Measurements from ENCODE around the gene HDAC1.

HDAC1 gene

GRCh38 chr1:32341971-32342370, 50.1 kb downstream of the HDAC1 start:
- H3K36me3 ChIP-seq (ENCODE audit: insufficient read depth, low read length), result no peaks in the 10 kb centered on the region
- no peaks in the 10 kb centered on the region for H3K9me3 ChIP-seq (ENCODE audit: low read length)
- H3K27ac ChIP-seq (ENCODE audit: low read depth, low read length), result no peak overlapping the region
- no peaks in the 10 kb centered on the region for H3K27me3 ChIP-seq (ENCODE audit: control insufficient read depth in 1 of 2, insufficient read depth in 2 of 2, low read length in 2 of 2)
- no peak overlapping the region for H3K9ac ChIP-seq (ENCODE audit: low read length)
- H3K4me1 ChIP-seq (ENCODE audit: insufficient read depth, low read length), result no peaks in the 10 kb centered on the region
- no peak overlapping the region for H3K4me3 ChIP-seq (ENCODE audit: low read depth in 1 of 2, low read length in 2 of 2)

- H3K9ac ChIP-seq (ENCODE audit: low read length), result no peak overlapping the region
- H3K9me3 ChIP-seq (ENCODE audit: low read length), result no peaks in the 10 kb centered on the region
- H3K27me3 ChIP-seq (ENCODE audit: control insufficient read depth in 1 of 2, insufficient read depth in 2 of 2, low read length in 2 of 2), result no peaks in the 10 kb centered on the region
- no peak overlapping the region for H3K4me3 ChIP-seq (ENCODE audit: low read depth in 1 of 2, low read length in 2 of 2)
- no peaks in the 10 kb centered on the region for H3K4me1 ChIP-seq (ENCODE audit: insufficient read depth, low read length)
- H3K27ac ChIP-seq (ENCODE audit: low read depth, low read length), result no peak overlapping the region
- H3K36me3 ChIP-seq (ENCODE audit: insufficient read depth, low read length), result no peaks in the 10 kb centered on the region
Measured at GRCh38 chr1:32342704-32343103, 50.8 kb downstream of the HDAC1 start.

- Histone ChIP-seq H3K27me3 (ENCODE audit: control insufficient read depth in 1 of 2, insufficient read depth in 2 of 2, low read length in 2 of 2) (no peaks in the 10 kb centered on the region), H3K4me3 (ENCODE audit: low read depth in 1 of 2, low read length in 2 of 2) (no peak overlapping the region), H3K4me1 (ENCODE audit: insufficient read depth, low read length) (no peaks in the 10 kb centered on the region), H3K9ac (ENCODE audit: low read length) (no peak overlapping the region), H3K9me3 (ENCODE audit: low read length) (no peaks in the 10 kb centered on the region), H3K27ac (ENCODE audit: low read depth, low read length) (no peak overlapping the region), H3K36me3 (ENCODE audit: insufficient read depth, low read length) (no peaks in the 10 kb centered on the region)
Measured at GRCh38 chr1:32345289-32345827, 53.5 kb downstream of the HDAC1 start.

- no peak overlapping the region for H3K9ac ChIP-seq (ENCODE audit: low read length)
- no peak overlapping the region for H3K4me3 ChIP-seq (ENCODE audit: low read depth in 1 of 2, low read length in 2 of 2)
- no peaks in the 10 kb centered on the region for H3K36me3 ChIP-seq (ENCODE audit: insufficient read depth, low read length)
- no peaks in the 10 kb centered on the region for H3K4me1 ChIP-seq (ENCODE audit: insufficient read depth, low read length)
- H3K27me3 ChIP-seq (ENCODE audit: control insufficient read depth in 1 of 2, insufficient read depth in 2 of 2, low read length in 2 of 2), result no peaks in the 10 kb centered on the region
- no peaks in the 10 kb centered on the region for H3K9me3 ChIP-seq (ENCODE audit: low read length)
- no peak overlapping the region for H3K27ac ChIP-seq (ENCODE audit: low read depth, low read length)
Measured at GRCh38 chr1:32346532-32347157, 54.8 kb downstream of the HDAC1 start.

- peaks cover 20% of the 10 kb centered on the region for H3K4me1 ChIP-seq (ENCODE audit: insufficient read depth, low read length)
- no peaks in the 10 kb centered on the region for H3K9me3 ChIP-seq (ENCODE audit: low read length)
- H3K27me3 ChIP-seq (ENCODE audit: control insufficient read depth in 1 of 2, insufficient read depth in 2 of 2, low read length in 2 of 2), result no peaks in the 10 kb centered on the region
- H3K9ac ChIP-seq (ENCODE audit: low read length), result no peak overlapping the region
- no peaks in the 10 kb centered on the region for H3K36me3 ChIP-seq (ENCODE audit: insufficient read depth, low read length)
- H3K4me3 ChIP-seq (ENCODE audit: low read depth in 1 of 2, low read length in 2 of 2), result no peak overlapping the region
- no peak overlapping the region for H3K27ac ChIP-seq (ENCODE audit: low read depth, low read length)
Measured at GRCh38 chr1:32349211-32349708, 57.4 kb downstream of the HDAC1 start.

- Histone ChIP-seq H3K9ac (ENCODE audit: low read length) (no peak overlapping the region), H3K4me3 (ENCODE audit: low read depth in 1 of 2, low read length in 2 of 2) (peak overlapping the region; percentile 45 to 83), H3K27ac (ENCODE audit: low read depth, low read length) (peak overlapping the region; percentile 80), H3K9me3 (ENCODE audit: low read length) (no peaks in the 10 kb centered on the region), H3K27me3 (ENCODE audit: control insufficient read depth in 1 of 2, insufficient read depth in 2 of 2, low read length in 2 of 2) (no peaks in the 10 kb centered on the region), H3K36me3 (ENCODE audit: insufficient read depth, low read length) (peaks cover 6% of the 10 kb centered on the region), H3K4me1 (ENCODE audit: insufficient read depth, low read length) (peaks cover 20% of the 10 kb centered on the region)
Measured at GRCh38 chr1:32350785-32351398, 59.0 kb downstream of the HDAC1 start.

GRCh38 chr1:32351399-32352238, 59.7 kb downstream of the HDAC1 start:
- peak overlapping the region; percentile 67 for H3K9ac ChIP-seq (ENCODE audit: low read length)
- H3K4me3 ChIP-seq (ENCODE audit: low read depth in 1 of 2, low read length in 2 of 2), result peak overlapping the region; percentile 61 to 83
- H3K4me1 ChIP-seq (ENCODE audit: insufficient read depth, low read length), result peaks cover 20% of the 10 kb centered on the region
- peaks cover 6% of the 10 kb centered on the region for H3K36me3 ChIP-seq (ENCODE audit: insufficient read depth, low read length)
- H3K27me3 ChIP-seq (ENCODE audit: control insufficient read depth in 1 of 2, insufficient read depth in 2 of 2, low read length in 2 of 2), result no peaks in the 10 kb centered on the region
- peak overlapping the region; percentile 91 for H3K27ac ChIP-seq (ENCODE audit: low read depth, low read length)
- H3K9me3 ChIP-seq (ENCODE audit: low read length), result no peaks in the 10 kb centered on the region

- no peaks in the 10 kb centered on the region for H3K27me3 ChIP-seq (ENCODE audit: control insufficient read depth in 1 of 2, insufficient read depth in 2 of 2, low read length in 2 of 2)
- H3K27ac ChIP-seq (ENCODE audit: low read depth, low read length), result peak overlapping the region; percentile 91
- peaks cover 6% of the 10 kb centered on the region for H3K36me3 ChIP-seq (ENCODE audit: insufficient read depth, low read length)
- peaks cover 20% of the 10 kb centered on the region for H3K4me1 ChIP-seq (ENCODE audit: insufficient read depth, low read length)
- H3K9me3 ChIP-seq (ENCODE audit: low read length), result no peaks in the 10 kb centered on the region
- peak overlapping the region; percentile 61 to 83 for H3K4me3 ChIP-seq (ENCODE audit: low read depth in 1 of 2, low read length in 2 of 2)
- peak overlapping the region; percentile 67 for H3K9ac ChIP-seq (ENCODE audit: low read length)
Measured at GRCh38 chr1:32352239-32352745, 60.4 kb downstream of the HDAC1 start.

GRCh38 chr1:32352831-32353383, 61.0 kb downstream of the HDAC1 start:
- H3K4me3 ChIP-seq (ENCODE audit: low read depth in 1 of 2, low read length in 2 of 2), result no peak overlapping the region

GRCh38 chr1:32353431-32353830, 61.5 kb downstream of the HDAC1 start:
- Histone ChIP-seq H3K27me3 (ENCODE audit: control insufficient read depth in 1 of 2, insufficient read depth in 2 of 2, low read length in 2 of 2) (no peaks in the 10 kb centered on the region), H3K27ac (ENCODE audit: low read depth, low read length) (no peak overlapping the region), H3K4me3 (ENCODE audit: low read depth in 1 of 2, low read length in 2 of 2) (no peak overlapping the region), H3K9ac (ENCODE audit: low read length) (no peak overlapping the region), H3K4me1 (ENCODE audit: insufficient read depth, low read length) (peaks cover 20% of the 10 kb centered on the region), H3K36me3 (ENCODE audit: insufficient read depth, low read length) (peaks cover 6% of the 10 kb centered on the region), H3K9me3 (ENCODE audit: low read length) (no peaks in the 10 kb centered on the region)

More at GRCh38 chr1:32352831-32353383, 61.0 kb downstream of the HDAC1 start:
- H3K27me3 ChIP-seq (ENCODE audit: control insufficient read depth in 1 of 2, insufficient read depth in 2 of 2, low read length in 2 of 2), result no peaks in the 10 kb centered on the region
- H3K27ac ChIP-seq (ENCODE audit: low read depth, low read length), result no peak overlapping the region
- peaks cover 6% of the 10 kb centered on the region for H3K36me3 ChIP-seq (ENCODE audit: insufficient read depth, low read length)
- H3K9me3 ChIP-seq (ENCODE audit: low read length), result no peaks in the 10 kb centered on the region
- no peak overlapping the region for H3K9ac ChIP-seq (ENCODE audit: low read length)
- H3K4me1 ChIP-seq (ENCODE audit: insufficient read depth, low read length), result peaks cover 20% of the 10 kb centered on the region

Data from muscle layer of colon (tissue), 2 donors.